Left ventricle myocardium superior (tissue), 1 donor: ENCODE measurements around the gene RPTOR. TPM values are rescaled to one million over a fixed set of nuclear protein-coding genes. Genes with fewer than 3 reads are reported as not detected.

Source experiments
- ATAC-seq: fragments of 200-7000 bp; cut with Tn5 transposase; one replicate; pipeline ENCODE4 v1.9.1; 2020; ENCODE audit warnings: mild to moderate bottlenecking, moderate library complexity
- DNase-seq: peaks from one replicate; pipeline ENCODE4 v3.0.0-alpha.2; 2020
- intact Hi-C: fragments of 100-400 bp; cut with micrococcal nuclease; formaldehyde crosslinking; loops from one replicate; pipeline ENCODE4 v1.11.0; 2022
- total RNA-seq: library from RNA; stranded (reverse); fragmentation: NEBNext Ultra II Directional; extraction: Animal tissue kit (Norgen Biotek cat#: 25700); gene quantifications from one replicate; pipeline ENCODE4 v1.2.1, GENCODE V29; 2021
- donor health status: DM: no; HTN: yes; CAD: no; lungs with severe emphysema.

RPTOR gene
- total RNA-seq, 1 donor from 2014 or later = 20.9 TPM

DNA sequence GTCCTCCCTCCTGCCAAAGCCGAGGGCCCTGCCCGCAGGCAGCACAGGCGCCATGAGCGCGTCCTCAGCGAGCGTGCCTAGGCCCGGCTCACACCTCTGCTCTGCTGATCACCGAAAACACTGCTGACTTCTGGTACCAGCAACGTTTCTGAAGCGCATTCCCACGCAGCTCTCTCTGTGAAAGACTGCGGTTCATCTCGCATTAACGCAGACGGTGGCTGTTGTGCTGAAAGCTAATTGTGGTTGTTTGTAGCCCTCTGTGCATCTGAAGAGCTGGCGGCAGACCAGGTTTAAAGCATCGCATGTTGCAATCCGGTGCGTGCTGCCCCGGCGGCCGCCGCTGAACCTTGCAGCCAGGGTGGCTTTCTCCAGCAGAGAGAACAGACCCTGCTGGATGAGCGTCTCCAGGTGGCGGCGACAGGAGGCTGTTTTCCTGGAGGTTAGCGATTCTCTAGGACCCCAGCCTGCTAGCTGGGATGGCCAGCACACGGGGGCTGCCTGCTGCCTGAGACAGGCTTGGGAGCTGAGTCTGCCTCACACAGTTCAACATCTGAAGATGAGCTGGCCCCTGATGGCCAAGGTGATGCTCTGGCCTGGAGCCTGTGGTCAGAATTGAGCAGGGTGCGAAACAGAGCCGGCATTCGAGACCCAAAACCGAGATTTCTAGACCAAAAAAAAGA, 397.2 kb downstream of the RPTOR start:
- intact Hi-C loops = no loop called here
- ATAC-seq (peak; percentile 52), DNase-seq (peak; percentile 60)

- peak; percentile 96 for DNase-seq
- intact Hi-C loops = no loop called here
- peak; percentile 95 for ATAC-seq
Measured at GRCh38 chr17:80942423-80943345, 398.0 kb downstream of the RPTOR start.

DNA sequence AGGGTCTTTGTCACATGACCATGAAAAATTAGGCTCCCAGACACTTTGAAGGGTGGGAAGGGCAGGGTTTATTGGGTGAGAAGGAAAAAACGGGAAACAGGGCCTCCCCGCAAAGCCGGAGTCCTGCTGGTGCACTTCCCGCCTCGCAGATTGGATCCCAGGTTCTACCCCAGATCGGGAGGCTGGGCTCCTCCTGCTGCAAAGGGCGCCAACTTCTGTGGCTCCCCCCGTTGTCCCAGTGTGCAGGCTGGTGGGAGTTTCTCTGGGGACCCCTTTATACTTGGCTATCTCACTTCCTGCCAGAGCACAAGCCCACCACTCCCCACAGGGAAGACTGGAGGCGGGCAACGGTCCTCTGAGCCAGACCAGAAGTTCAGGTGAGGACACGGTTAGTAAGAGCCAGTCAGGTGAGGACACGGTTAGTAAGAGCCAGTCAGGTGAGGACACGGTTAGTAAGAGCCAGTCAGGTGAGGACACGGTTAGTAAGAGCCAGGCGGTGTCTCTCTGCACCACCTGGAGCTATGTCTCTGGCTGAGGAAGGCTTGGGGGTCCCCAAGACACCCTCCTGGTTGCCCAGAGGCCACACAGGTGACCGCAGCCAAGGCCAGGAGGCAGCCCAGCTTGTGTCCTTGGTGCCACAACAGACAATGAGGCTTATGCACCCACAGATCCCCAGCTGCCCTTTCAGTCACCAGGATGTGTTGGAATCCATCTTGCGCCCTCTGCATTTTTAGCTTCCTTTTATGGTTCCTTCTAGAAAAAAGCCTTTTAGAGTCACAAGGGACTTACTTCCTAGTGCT, 398.9 kb downstream of the RPTOR start:
- intact Hi-C loops = no loop called here
- ATAC-seq (no peak), DNase-seq (peak; percentile 12)

- ATAC-seq = no peak
- DNase-seq = peak; percentile 17
- intact Hi-C loops = no loop called here
Measured at GRCh38 chr17:80944326-80944725, 399.7 kb downstream of the RPTOR start.

DNA sequence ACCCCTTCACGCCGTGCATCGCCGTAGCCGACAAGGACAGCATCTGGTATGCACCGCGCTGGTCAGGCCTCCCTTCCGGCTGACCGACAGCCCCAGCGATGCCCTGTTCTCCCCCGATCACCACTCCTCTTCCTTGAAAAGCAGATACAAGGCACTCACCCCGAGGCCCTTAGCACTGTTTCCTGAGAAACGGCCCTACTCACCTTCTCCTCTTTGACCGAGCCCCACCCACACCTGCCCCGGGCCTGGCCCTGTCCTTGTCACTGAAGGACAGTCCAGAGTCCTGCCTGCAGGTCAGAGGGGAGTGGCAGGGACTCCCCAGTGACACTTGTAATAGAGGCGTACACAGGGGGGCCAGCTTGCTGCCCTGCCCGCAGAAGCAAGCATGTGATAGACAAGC, 401.1 kb downstream of the RPTOR start:
- ATAC-seq (no peak), DNase-seq (no peak)
- intact Hi-C loops = no loop called here

- DNase-seq (no peak), ATAC-seq (no peak)
- intact Hi-C loops = no loop called here
Measured at GRCh38 chr17:80946449-80946848, 401.8 kb downstream of the RPTOR start.

DNA sequence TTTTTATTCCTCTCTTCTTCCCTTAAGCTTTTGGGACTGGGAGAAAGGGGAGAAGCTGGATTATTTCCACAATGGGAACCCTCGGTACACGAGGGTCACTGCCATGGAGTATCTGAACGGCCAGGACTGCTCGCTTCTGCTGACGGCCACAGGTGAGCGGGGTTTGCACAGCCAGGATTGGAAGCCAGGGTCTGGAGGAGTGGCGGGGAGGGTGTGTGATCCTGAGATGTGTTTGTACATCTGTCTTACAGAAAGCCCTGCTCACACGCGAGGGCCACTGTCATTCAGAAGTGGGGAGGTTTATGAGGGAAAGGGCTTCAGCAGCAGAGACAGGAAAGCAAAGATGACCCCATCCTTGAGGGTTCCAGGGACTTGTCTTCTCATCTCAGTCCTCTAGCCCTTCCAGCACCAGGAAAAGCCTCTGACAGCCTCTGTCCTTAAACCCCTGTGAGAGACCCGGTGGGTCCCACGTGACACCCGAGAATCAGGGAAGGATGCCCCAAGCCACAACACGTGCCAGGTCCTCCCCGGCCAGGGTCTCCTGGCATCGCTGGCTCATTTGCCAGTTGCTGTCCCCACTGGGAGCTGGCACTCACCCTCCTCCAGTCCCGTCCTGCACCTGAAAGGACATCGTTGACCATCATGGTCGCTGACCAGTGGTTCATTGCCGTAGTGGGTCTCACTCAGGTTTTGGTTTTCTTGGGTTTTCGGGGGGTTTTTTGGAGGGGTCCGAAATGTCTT, 402.7 kb downstream of the RPTOR start:
- no peak for DNase-seq
- intact Hi-C loops = no loop called here
- no peak for ATAC-seq

GRCh38 chr17:80948019-80948975, 403.7 kb downstream of the RPTOR start:
- ATAC-seq (no peak), DNase-seq (peak; percentile 35)
- intact Hi-C loops = no loop called here

GRCh38 chr17:80948976-80949450, 404.4 kb downstream of the RPTOR start:
- intact Hi-C loops = no loop called here
- DNase-seq (peak; percentile 19), ATAC-seq (peak; percentile 8)

- peak; percentile 54 for ATAC-seq
- intact Hi-C loops = no loop called here
- DNase-seq = peak; percentile 30
Measured at GRCh38 chr17:80949451-80950421, 405.1 kb downstream of the RPTOR start.

- intact Hi-C loops = no loop called here
- DNase-seq = no peak
- no peak for ATAC-seq
Measured at GRCh38 chr17:80950466-80951120, 406.0 kb downstream of the RPTOR start.

DNA sequence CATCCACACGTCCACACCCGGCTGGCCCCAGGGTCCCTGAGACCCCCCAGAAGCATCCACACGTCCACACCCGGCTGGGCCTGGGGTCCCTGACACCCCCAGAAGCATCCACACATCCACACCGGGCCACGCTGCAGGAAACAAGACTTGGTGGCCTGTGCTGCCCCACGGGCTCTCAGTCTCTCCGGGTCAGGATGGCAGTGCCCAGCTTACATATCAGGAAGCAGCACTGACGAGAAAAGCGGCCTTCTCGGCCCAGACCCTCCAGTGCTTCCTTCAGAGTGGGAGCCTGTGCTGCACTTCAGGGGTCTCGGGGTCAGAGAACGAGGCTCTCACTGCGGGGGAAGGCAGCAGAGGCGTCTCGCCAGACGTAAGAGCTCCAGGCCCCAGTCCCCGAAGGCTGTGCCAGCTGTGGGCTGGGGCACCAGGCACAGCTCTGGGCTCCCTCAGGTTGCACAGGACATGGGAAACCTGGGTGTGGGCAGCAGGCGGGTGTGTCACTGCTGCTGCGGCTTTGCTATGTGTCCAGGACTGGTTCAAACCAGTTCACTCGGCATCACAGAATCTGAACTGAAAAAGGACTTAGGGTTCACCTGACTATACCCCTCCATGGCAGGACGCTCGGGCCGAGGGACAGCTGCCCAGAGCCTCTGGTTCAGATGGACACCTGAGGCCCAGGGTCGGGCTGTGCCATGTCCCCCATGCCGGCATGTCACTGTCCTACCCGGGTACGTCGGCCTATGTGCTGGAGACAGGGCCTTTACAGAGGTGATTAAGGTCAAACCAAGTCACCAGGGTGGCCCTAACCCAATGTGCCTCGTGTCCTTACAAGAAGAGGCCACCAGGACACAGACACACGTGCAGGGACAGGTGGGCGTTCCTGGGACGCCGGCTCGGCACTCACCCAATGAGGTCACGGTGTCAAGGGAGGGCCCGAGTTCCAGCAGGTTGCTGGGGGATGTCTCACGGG, 406.8 kb downstream of the RPTOR start:
- intact Hi-C loops = no loop called here
- ATAC-seq = no peak
- peak; percentile 15 for DNase-seq

DNA sequence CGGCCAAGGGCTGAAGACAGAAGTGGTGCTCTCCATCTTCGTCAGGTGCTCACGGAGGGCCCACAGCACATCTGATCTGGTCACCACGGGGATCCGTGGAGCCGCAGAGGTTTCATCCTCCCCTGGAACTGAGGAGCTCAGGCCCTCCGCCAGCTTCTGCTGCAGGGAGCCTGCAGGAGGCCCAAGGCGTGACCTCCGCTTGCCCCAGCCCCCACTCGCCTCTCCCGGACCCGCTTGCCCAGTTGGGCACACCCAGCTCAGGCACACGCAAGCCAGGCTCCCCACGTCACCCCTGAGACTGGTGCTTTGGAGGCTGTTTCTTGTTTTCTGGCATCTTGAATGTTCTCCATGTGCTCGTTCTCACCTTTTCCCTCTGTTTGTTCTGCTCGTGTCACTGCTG, 407.7 kb downstream of the RPTOR start:
- peak; percentile 15 for DNase-seq
- no peak for ATAC-seq
- intact Hi-C loops = no loop called here

DNA sequence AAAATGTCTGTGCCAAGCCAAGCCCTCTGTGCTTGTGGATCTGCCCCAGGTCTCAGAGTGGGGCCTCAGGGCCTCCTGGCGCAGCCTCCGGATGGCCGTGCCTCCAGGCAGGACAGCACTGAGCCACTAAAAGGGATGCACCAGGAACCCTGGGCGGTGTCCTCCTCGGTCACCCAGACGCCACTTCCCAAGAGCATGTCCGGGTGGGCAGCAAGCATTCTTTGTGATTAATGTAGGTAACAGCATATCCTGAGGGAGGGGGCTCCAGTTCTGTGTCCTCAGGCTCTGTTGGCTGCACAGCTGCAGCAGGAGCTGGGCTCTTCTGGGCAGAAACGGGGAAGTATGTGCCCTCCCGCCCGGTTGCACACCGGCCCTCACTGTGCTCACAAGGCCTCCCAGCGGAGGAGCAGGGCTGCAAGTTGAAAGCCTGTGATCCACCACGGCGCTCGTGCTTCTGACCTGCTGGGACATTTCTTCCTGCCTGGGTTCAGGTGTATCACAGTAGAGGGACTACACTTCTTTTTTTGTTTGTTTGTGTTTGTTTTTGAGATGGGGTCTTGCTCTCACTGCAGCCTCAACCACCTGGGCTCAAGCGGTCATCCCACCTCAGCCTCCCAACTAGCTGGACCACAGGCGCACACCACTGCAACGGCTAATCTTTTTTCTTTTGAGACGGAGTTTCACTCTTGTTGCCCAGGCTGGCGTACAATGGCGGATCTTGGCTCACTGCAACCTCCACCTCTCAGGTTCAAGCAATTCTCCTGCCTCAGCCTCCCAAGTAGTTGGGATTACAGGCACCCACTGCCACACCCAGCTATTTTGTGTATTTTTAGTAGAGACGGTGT, 409.1 kb downstream of the RPTOR start:
- DNase-seq (no peak), ATAC-seq (no peak)
- intact Hi-C loops = no loop called here
